Activated naive CD4-positive, alpha-beta T cell treated with Interleukin-2 at 50 U/mL for 16 hours (primary cell): ENCODE data around the gene CCDC73.
A peak's percentile ranks its signal among the peaks of the same experiment; 100 is the strongest.
"Not testable (repeated sequence)": the region's sequence is repeated elsewhere in the genome, so short reads cannot be mapped to it uniquely, and the experiment has no call there.

Experiments used
- DNase-seq: peaks from one replicate; pipeline ENCODE4 v3.0.0-alpha.2; 2020

The CCDC73 gene

GRCh38 chr11:32794439-32794838 lies at the start of gene CCDC73:
Gene CCDC73 (minus strand): TSS chr11:32794662. CDS start chr11:32760243, 34,419 bp downstream.
- DNase-seq = no peak

GRCh38 chr11:32843544-32843943 lies 49.1 kb upstream of the CCDC73 start:
- no peak for DNase-seq

- no peak for DNase-seq
Measured at GRCh38 chr11:32840587-32840986, 46.1 kb upstream of the CCDC73 start.

- DNase-seq = no peak
Measured at GRCh38 chr11:32839308-32839707, 44.8 kb upstream of the CCDC73 start.

- no peak for DNase-seq
Measured at GRCh38 chr11:32838505-32839274, 44.2 kb upstream of the CCDC73 start.

- no peak for DNase-seq
Measured at GRCh38 chr11:32836946-32837345, 42.5 kb upstream of the CCDC73 start.

GRCh38 chr11:32833921-32834320 lies 39.5 kb upstream of the CCDC73 start:
- no peak for DNase-seq

GRCh38 chr11:32831221-32831620 lies 36.8 kb upstream of the CCDC73 start:
- no peak for DNase-seq

- no peak for DNase-seq
Measured at GRCh38 chr11:32830796-32831195, 36.3 kb upstream of the CCDC73 start.

GRCh38 chr11:32830413-32830738 lies 35.9 kb upstream of the CCDC73 start:
- DNase-seq = no peak

GRCh38 chr11:32829680-32830412 lies 35.4 kb upstream of the CCDC73 start, which contains the start of gene PRRG4:
Gene PRRG4 (plus strand): TSS chr11:32829927. CDS start chr11:32830530, 603 bp downstream.
- peak; percentile 35 for DNase-seq

- DNase-seq = no peak
Measured at GRCh38 chr11:32829157-32829679, 34.8 kb upstream of the CCDC73 start.

- no peak for DNase-seq
Measured at GRCh38 chr11:32827276-32827675, 32.8 kb upstream of the CCDC73 start.

- no peak for DNase-seq
Measured at GRCh38 chr11:32826113-32826512, 31.7 kb upstream of the CCDC73 start.

- not testable (repeated sequence) for DNase-seq
Measured at GRCh38 chr11:32823617-32824016, 29.2 kb upstream of the CCDC73 start.

GRCh38 chr11:32821917-32822560 lies 27.6 kb upstream of the CCDC73 start:
- no peak for DNase-seq

GRCh38 chr11:32821517-32821916 lies 27.1 kb upstream of the CCDC73 start:
- DNase-seq = no peak

- no peak for DNase-seq
Measured at GRCh38 chr11:32820497-32820896, 26.0 kb upstream of the CCDC73 start.

GRCh38 chr11:32819187-32819586 lies 24.7 kb upstream of the CCDC73 start:
- DNase-seq = no peak

- no peak for DNase-seq
Measured at GRCh38 chr11:32817852-32818183, 23.4 kb upstream of the CCDC73 start.

GRCh38 chr11:32817181-32817851 lies 22.9 kb upstream of the CCDC73 start:
- DNase-seq = no peak

- peak; percentile 32 for DNase-seq
Measured at GRCh38 chr11:32809313-32809712, 14.9 kb upstream of the CCDC73 start.

- no peak for DNase-seq
Measured at GRCh38 chr11:32796425-32796824, 2.0 kb upstream of the CCDC73 start.
